OCI-LY3 (cell line): ENCODE data around the gene RRM1.

Experiments used
- EZH2phosphoT487 ChIP-seq: fragments of 200-600 bp; shearing (Covaris generic); IDR thresholded peaks from 2 replicates; pipeline ENCODE4 v1.6.1; 2018; ENCODE audit warnings: antibody characterized with exemption, mixed run types, low read depth
- TF ChIP-seq, protein P1 (sequence below): fragments of 200-600, 300-600 bp; sonication (generic); IDR thresholded peaks from 2 replicates; pipeline ENCODE4 v1.5.1; 2014; ENCODE audit warnings: antibody characterized with exemption, low read length, low read depth

DNA sequence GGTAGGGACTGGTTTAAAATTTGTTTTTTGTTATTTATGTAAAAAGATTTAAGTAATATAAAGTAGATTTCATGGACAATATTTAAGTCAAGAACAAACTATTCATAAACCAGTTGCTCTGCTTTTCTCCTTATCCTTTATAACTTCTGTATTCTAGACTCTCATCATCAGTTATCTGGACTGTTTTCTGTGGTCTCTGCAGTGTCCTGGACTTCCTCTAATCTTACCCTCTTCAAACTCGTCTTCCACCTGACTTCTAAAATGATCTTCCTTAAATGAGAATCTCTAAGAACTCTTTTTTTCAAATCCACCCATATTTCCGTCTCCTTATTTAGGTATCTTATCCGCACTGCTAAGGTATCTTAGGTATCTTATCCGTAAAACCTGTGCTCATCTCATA lies 8.1 kb downstream of the RRM1 start:
- TF ChIP-seq, protein P1, sequence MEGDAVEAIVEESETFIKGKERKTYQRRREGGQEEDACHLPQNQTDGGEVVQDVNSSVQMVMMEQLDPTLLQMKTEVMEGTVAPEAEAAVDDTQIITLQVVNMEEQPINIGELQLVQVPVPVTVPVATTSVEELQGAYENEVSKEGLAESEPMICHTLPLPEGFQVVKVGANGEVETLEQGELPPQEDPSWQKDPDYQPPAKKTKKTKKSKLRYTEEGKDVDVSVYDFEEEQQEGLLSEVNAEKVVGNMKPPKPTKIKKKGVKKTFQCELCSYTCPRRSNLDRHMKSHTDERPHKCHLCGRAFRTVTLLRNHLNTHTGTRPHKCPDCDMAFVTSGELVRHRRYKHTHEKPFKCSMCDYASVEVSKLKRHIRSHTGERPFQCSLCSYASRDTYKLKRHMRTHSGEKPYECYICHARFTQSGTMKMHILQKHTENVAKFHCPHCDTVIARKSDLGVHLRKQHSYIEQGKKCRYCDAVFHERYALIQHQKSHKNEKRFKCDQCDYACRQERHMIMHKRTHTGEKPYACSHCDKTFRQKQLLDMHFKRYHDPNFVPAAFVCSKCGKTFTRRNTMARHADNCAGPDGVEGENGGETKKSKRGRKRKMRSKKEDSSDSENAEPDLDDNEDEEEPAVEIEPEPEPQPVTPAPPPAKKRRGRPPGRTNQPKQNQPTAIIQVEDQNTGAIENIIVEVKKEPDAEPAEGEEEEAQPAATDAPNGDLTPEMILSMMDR: no peak
- TF ChIP-seq EZH2phosphoT487: no peak
